ENCODE results near the gene BCDIN3D. TPM values are rescaled to one million over a fixed set of nuclear protein-coding genes. Genes with fewer than 3 reads are reported as not detected.

Gene BCDIN3D
- total RNA-seq, 1 experiment from 2014 or later: 3.3 TPM

DNA sequence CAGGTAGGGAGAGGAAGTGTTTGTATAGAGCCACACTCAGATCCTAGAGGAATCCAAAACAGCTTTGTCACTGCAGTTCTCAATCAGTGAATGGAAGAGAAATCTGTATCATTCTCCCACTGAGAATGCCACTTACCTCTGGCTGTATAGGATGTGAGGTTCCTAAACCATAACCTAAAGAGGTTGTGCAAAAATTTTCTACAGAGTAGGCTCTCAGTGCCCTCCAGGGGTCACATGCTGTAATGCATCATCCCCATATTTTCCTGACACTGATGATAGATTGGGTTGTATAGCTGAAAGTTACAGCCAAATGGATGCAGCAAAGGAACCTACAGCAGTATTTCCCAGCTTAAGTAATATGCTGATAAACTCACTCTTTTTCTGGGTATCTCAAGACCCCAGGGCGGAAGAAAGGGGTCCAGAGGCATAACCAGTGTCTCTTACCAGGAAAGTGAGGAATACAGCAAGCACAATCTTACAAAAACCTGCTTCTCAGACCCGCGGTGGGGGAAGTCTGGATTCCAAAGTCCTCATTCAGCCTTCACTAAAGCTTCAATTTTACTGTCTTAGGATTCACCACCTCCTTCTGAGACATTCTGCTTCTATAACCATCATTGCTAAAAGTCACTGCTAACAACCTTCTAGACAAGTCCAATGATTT lies 3.8 kb downstream of the BCDIN3D start:
- no peak for DNase-seq
- Mint-ChIP-seq H3K9me3 (no peaks in the 10 kb centered on the region), H3K27me3 (ENCODE audit: low read depth) (no peaks in the 10 kb centered on the region; the same call in 1 of the 2 replicates), H3K36me3 (ENCODE audit: insufficient read depth in 1 of 3, low read depth in 3 of 3) (no peaks in the 10 kb centered on the region), H3K27ac (0 out of 7 replicates have a peak overlapping the region, but pooled peaks of 1 of the 3 experiments have one; percentile 28), H3K4me3 (no peak overlapping the region), H3K4me1 (peaks cover 14 to 15% of the 10 kb centered on the region in 2 experiments)
- H2BK120ac ChIP-seq (ENCODE audit: low read depth, low read length, poor library complexity, severe bottlenecking): no peak overlapping the region
- H2AFZ ChIP-seq (ENCODE audit: low read length): no peak overlapping the region
- H3K4me1 ChIP-seq (ENCODE audit: insufficient read depth, low read length): no peaks in the 10 kb centered on the region
- H3K23ac ChIP-seq (ENCODE audit: insufficient read length, low read depth, low read length): no peak overlapping the region
- H4K91ac ChIP-seq (ENCODE audit: insufficient read length, low read depth, low read length): no peak overlapping the region
- H3K79me1 ChIP-seq (ENCODE audit: insufficient read depth, low read depth, low read length, poor library complexity, severe bottlenecking): no peaks in the 10 kb centered on the region
- H3K18ac ChIP-seq (ENCODE audit: insufficient read length, low read depth, low read length): no peak overlapping the region
- H3K9ac ChIP-seq (ENCODE audit: extremely low read depth, insufficient read length, low read length): no peak overlapping the region
- H2BK20ac ChIP-seq (ENCODE audit: low read depth, low read length, poor library complexity, severe bottlenecking): no peak overlapping the region
- H2BK12ac ChIP-seq (ENCODE audit: insufficient read length, low read depth, low read length): no peak overlapping the region
- H2AK5ac ChIP-seq (ENCODE audit: insufficient read length, low read length): no peak overlapping the region
- no peaks in the 10 kb centered on the region for H3K27me3 ChIP-seq (ENCODE audit: insufficient read depth, low read length)
- no peak overlapping the region for H3K14ac ChIP-seq (ENCODE audit: insufficient read depth, low read length)
- H3K9me3 ChIP-seq (ENCODE audit: control insufficient read depth, low read depth, low read length): no peaks in the 10 kb centered on the region
- H2BK5ac ChIP-seq (ENCODE audit: insufficient read length, low read length): no peak overlapping the region
- H3K79me2 ChIP-seq (ENCODE audit: insufficient read depth, low read length): no peaks in the 10 kb centered on the region
- no peak overlapping the region for H4K5ac ChIP-seq (ENCODE audit: insufficient read length, low read depth, low read length)
- TF ChIP-seq, protein P1, sequence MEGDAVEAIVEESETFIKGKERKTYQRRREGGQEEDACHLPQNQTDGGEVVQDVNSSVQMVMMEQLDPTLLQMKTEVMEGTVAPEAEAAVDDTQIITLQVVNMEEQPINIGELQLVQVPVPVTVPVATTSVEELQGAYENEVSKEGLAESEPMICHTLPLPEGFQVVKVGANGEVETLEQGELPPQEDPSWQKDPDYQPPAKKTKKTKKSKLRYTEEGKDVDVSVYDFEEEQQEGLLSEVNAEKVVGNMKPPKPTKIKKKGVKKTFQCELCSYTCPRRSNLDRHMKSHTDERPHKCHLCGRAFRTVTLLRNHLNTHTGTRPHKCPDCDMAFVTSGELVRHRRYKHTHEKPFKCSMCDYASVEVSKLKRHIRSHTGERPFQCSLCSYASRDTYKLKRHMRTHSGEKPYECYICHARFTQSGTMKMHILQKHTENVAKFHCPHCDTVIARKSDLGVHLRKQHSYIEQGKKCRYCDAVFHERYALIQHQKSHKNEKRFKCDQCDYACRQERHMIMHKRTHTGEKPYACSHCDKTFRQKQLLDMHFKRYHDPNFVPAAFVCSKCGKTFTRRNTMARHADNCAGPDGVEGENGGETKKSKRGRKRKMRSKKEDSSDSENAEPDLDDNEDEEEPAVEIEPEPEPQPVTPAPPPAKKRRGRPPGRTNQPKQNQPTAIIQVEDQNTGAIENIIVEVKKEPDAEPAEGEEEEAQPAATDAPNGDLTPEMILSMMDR (conservative IDR thresholded peaks at IDR 0.05): peak; percentile 78
- H4K20me1 ChIP-seq (ENCODE audit: control insufficient read depth, insufficient read depth, insufficient read length): no peaks in the 10 kb centered on the region
- no peak overlapping the region for H3K56ac ChIP-seq (ENCODE audit: insufficient read length, low read depth, low read length)
- H3K23me2 ChIP-seq (ENCODE audit: insufficient read length, low read depth, low read length, poor library complexity, severe bottlenecking): peaks cover 10% of the 10 kb centered on the region
- H3K4me2 ChIP-seq (ENCODE audit: insufficient read depth, insufficient read length, low read length): no peak overlapping the region
- no CpG with 5 or more reads among the region's 3 CpGs for WGBS (ENCODE audit: extremely low coverage, insufficient read length, low lambda C conversion rate)
- H4K8ac ChIP-seq (replicated peaks; ENCODE audit: insufficient read length, low read depth, low read length): no peak overlapping the region
- no peak overlapping the region for H3K4ac ChIP-seq (ENCODE audit: low read depth, low read length)
- no peak overlapping the region for H2BK15ac ChIP-seq (ENCODE audit: low read depth, low read length)
- no peak overlapping the region for H3K27ac ChIP-seq (ENCODE audit: insufficient read length, low read depth, low read length)
- H3T11ph ChIP-seq (ENCODE audit: low read length): no peak overlapping the region
